H1 (cell line): Measurements from ENCODE around the gene PBX1. TPM values are rescaled to one million over a fixed set of nuclear protein-coding genes. Genes with fewer than 3 reads are reported as not detected.

Experiments used
- CTCF ChIA-PET: fragments of 300-600 bp; sonication (Branson Sonifier 250); formaldehyde crosslinking; loops from one replicate; lab custom pipeline; 2021; ENCODE audit not compliant: partially characterized antibody; lab: Charles Lee
- POLR2A ChIA-PET: fragments of 300-600 bp; sonication (Branson Sonifier 250); formaldehyde crosslinking; loops from one replicate; lab custom pipeline; 2021; ENCODE audit warnings: inconsistent platforms; ENCODE audit not compliant: partially characterized antibody; lab: Charles Lee
- DNase-seq, 2 experiments: peaks; one replicate each; pipeline versions ENCODE4 v3.0.0 to v3.0.0-alpha.2; 2010 to 2022; ENCODE audit warnings: low spot score in 2 of 2, low read depth in 1 of 2, mixed read lengths in 1 of 2
- FAIRE-seq: peaks from 2 replicates; lab custom pipeline; 2011; peaks lifted over from hg19 to GRCh38; lab: Jason Lieb, UNC
- H2AFZ ChIP-seq: 2 replicates; pipeline ENCODE4 v1.8.1; 2012; ENCODE audit warnings: low read length, inconsistent platforms
- H2AK5ac ChIP-seq: 2 replicates; pipeline ENCODE4 v1.6.1; 2013; ENCODE audit warnings: low read depth, low read length
- H2BK120ac ChIP-seq: replicated peaks from 2 replicates; pipeline ENCODE3; 2013; ENCODE audit warnings: low read depth, low read length, inconsistent platforms
- H2BK12ac ChIP-seq: 2 replicates; pipeline ENCODE4 v1.6.1; 2013; ENCODE audit warnings: low read depth, low read length
- H2BK15ac ChIP-seq: 2 replicates; pipeline ENCODE4 v1.6.1; 2013; ENCODE audit warnings: low read length
- H2BK20ac ChIP-seq: 2 replicates; pipeline ENCODE4 v1.6.1; 2013; ENCODE audit warnings: low read length
- H2BK5ac ChIP-seq: 2 replicates; pipeline ENCODE4 v1.6.1; 2013; ENCODE audit warnings: low read depth, low read length
- H3K14ac ChIP-seq: 2 replicates; pipeline ENCODE4 v1.6.1; 2013; ENCODE audit warnings: inconsistent platforms; ENCODE audit not compliant: insufficient read length
- H3K18ac ChIP-seq: 2 replicates; pipeline ENCODE4 v1.6.1; 2013; ENCODE audit warnings: low read length; ENCODE audit errors: extremely low read depth
- H3K23ac ChIP-seq: 2 replicates; pipeline ENCODE4 v1.6.1; 2013; ENCODE audit warnings: inconsistent platforms; ENCODE audit not compliant: insufficient read length
- H3K23me2 ChIP-seq: 2 replicates; pipeline ENCODE4 v1.6.1; 2013; ENCODE audit warnings: low read depth, low read length
- H3K27ac ChIP-seq: 2 replicates; pipeline ENCODE4 v1.6.1; 2011; ENCODE audit warnings: low read depth, low read length, inconsistent platforms
- H3K27me3 ChIP-seq, 4 experiments: replicated peaks in 1 of 4; 1 replicate in 1 of 4; 2 replicates in 3 of 4; pipeline versions ENCODE4 v1.6.1 to v1.8.1; 2011 to 2013; ENCODE audit warnings: low read length in 3 of 4, mild to moderate bottlenecking in 3 of 4, inconsistent platforms in 2 of 4, mixed read lengths in 2 of 4, moderate library complexity in 1 of 4; ENCODE audit not compliant: control insufficient read depth in 3 of 4, insufficient read depth in 3 of 4; ENCODE audit errors: extremely low read depth in 1 of 4
- H3K36me3 ChIP-seq, 4 experiments: 2 replicates each; pipeline versions ENCODE4 v1.6.1 to v1.8.1; 2011 to 2013; ENCODE audit warnings: mild to moderate bottlenecking in 4 of 4, low read length in 3 of 4, moderate library complexity in 2 of 4, control low read depth in 1 of 4, inconsistent platforms in 1 of 4; ENCODE audit not compliant: insufficient read depth in 4 of 4, control insufficient read depth in 2 of 4
- H3K4ac ChIP-seq: replicated peaks from 2 replicates; pipeline ENCODE3; 2013; ENCODE audit warnings: low read length, low read depth, mixed read lengths, inconsistent platforms; ENCODE audit not compliant: insufficient read length
- H3K4me1 ChIP-seq, 4 experiments: replicated peaks in 1 of 4; 1 replicate in 1 of 4; 2 replicates in 3 of 4; pipeline versions ENCODE4 v1.6.1 to v1.8.1; 2011 to 2013; ENCODE audit warnings: low read length in 3 of 4, inconsistent platforms in 2 of 4, mixed read lengths in 1 of 4; ENCODE audit not compliant: insufficient read depth in 4 of 4, control insufficient read depth in 3 of 4
- H3K4me2 ChIP-seq, 2 experiments: 2 replicates each; pipeline versions ENCODE4 v1.6.1 to v1.8.1; 2011 to 2013; ENCODE audit warnings: low read depth in 2 of 2, low read length in 2 of 2, control low read depth in 1 of 2, inconsistent platforms in 1 of 2, mild to moderate bottlenecking in 1 of 2; ENCODE audit not compliant: insufficient read depth in 1 of 2
- H3K4me3 ChIP-seq, 4 experiments: fragments of 200-600, 300-600 bp in 1 of 4; sonication (generic), shearing (Covaris generic), sonication (Bioruptor Twin) in 1 of 4; 2 replicates each; pipeline versions ENCODE4 v1.5.1 to v1.8.1; 2011 to 2016; ENCODE audit warnings: low read length in 4 of 4, low read depth in 3 of 4, control low read depth in 2 of 4, inconsistent platforms in 2 of 4, mild to moderate bottlenecking in 2 of 4, mixed read lengths in 1 of 4, moderate library complexity in 1 of 4; ENCODE audit not compliant: insufficient read depth in 2 of 4; ENCODE audit errors: extremely low read depth in 1 of 4
- H3K56ac ChIP-seq: replicated peaks from 2 replicates; pipeline ENCODE3; 2013; ENCODE audit warnings: low read depth, mild to moderate bottlenecking, mixed read lengths, low read length, inconsistent platforms; ENCODE audit not compliant: insufficient read length
- H3K79me1 ChIP-seq: 2 replicates; pipeline ENCODE4 v1.6.1; 2013; ENCODE audit warnings: low read depth, low read length, control low read depth
- H3K79me2 ChIP-seq, 2 experiments: 2 replicates each; pipeline versions ENCODE4 v1.6.1 to v1.8.1; 2012 to 2013; ENCODE audit warnings: low read length in 2 of 2, mild to moderate bottlenecking in 2 of 2, inconsistent platforms in 1 of 2; ENCODE audit not compliant: insufficient read depth in 2 of 2, control insufficient read depth in 1 of 2
- H3K9ac ChIP-seq, 4 experiments: replicated peaks in 1 of 4; 1 replicate in 1 of 4; 2 replicates in 3 of 4; pipeline versions ENCODE4 v1.6.1 to v1.8.1; 2011 to 2013; ENCODE audit warnings: low read depth in 3 of 4, low read length in 3 of 4, control low read depth in 2 of 4, mild to moderate bottlenecking in 2 of 4, moderate library complexity in 2 of 4, inconsistent platforms in 1 of 4; ENCODE audit errors: extremely low read depth in 1 of 4
- H3K9me3 ChIP-seq, 2 experiments: 2 replicates each; pipeline versions ENCODE4 v1.6.1 to v1.8.1; 2012 to 2013; ENCODE audit warnings: mild to moderate bottlenecking in 2 of 2, moderate library complexity in 2 of 2, control low read depth in 1 of 2, inconsistent platforms in 1 of 2, low read depth in 1 of 2, low read length in 1 of 2, mixed read lengths in 1 of 2; ENCODE audit not compliant: insufficient read depth in 2 of 2
- H4K20me1 ChIP-seq, 2 experiments: replicated peaks in 1 of 2; 2 replicates each; pipeline versions ENCODE3 to v1.8.1; 2011 to 2013; ENCODE audit warnings: inconsistent platforms in 2 of 2, low read length in 2 of 2, mild to moderate bottlenecking in 1 of 2; ENCODE audit not compliant: insufficient read depth in 2 of 2, control insufficient read depth in 1 of 2
- H4K5ac ChIP-seq: 2 replicates; pipeline ENCODE4 v1.6.1; 2013; ENCODE audit warnings: low read length, low read depth, mixed read lengths, inconsistent platforms; ENCODE audit not compliant: insufficient read length
- H4K8ac ChIP-seq: 2 replicates; pipeline ENCODE4 v1.8.0; 2013; ENCODE audit warnings: mild to moderate bottlenecking, moderate library complexity, low read length, inconsistent platforms; ENCODE audit not compliant: insufficient read depth; ENCODE audit errors: extremely low read depth
- H4K91ac ChIP-seq: replicated peaks from 2 replicates; pipeline ENCODE3; 2013; ENCODE audit warnings: low read length, mixed read lengths, inconsistent platforms; ENCODE audit not compliant: insufficient read length
- CBX5 ChIP-seq: fragments of 300-800, 300-1000 bp; sonication (generic); IDR thresholded peaks from 2 replicates; pipeline ENCODE4 v1.7.1; 2016; ENCODE audit warnings: antibody characterized with exemption, low read length, low read depth
- GABPA ChIP-seq: IDR thresholded peaks from 2 replicates; pipeline ENCODE4 v1.6.1; 2011; ENCODE audit warnings: mild to moderate bottlenecking, low read length, moderate library complexity, borderline replicate concordance; ENCODE audit not compliant: insufficient read depth
- RNF2 ChIP-seq: fragments of 200-900, 300-1000 bp; sonication (generic); IDR thresholded peaks from 2 replicates; pipeline ENCODE4 v1.7.1; 2016; ENCODE audit warnings: borderline replicate concordance, low read depth, mild to moderate bottlenecking, antibody characterized with exemption, low read length; ENCODE audit not compliant: poor library complexity, severe bottlenecking; ENCODE audit errors: missing control alignments
- WGBS, 2 experiments: shearing (Covaris generic) in 1 of 2; methylation state at CpG; one replicate each; pipeline versions ENCODE4 v1.1.6 to v1.1.7; 2013 to 2015; ENCODE audit warnings: low lambda C conversion rate in 2 of 2, mixed read lengths in 2 of 2, inconsistent platforms in 1 of 2, low coverage in 1 of 2, missing lambda C conversion rate in 1 of 2; ENCODE audit not compliant: insufficient replicate concordance in 2 of 2, insufficient coverage in 1 of 2, insufficient read length in 1 of 2; ENCODE audit errors: extremely low coverage in 1 of 2, missing lambda C conversion rate in 1 of 2; 5-methylcytosine and 5-hydroxymethylcytosine counted together
- polyA plus RNA-seq, 7 experiments: library from polyadenylated mRNA; depleted of rRNA in 3 of 7; stranded (reverse) in 5 of 7; unstranded in 2 of 7; fragments of >200 nt in 5 of 7; fragments of 200-250 nt in 2 of 7; gene quantifications; 1 replicate in 5 of 7; 2 replicates in 1 of 7; 4 replicates in 1 of 7; pipeline versions ENCODE4 v1.2.1 to v1.2.3, GENCODE V29; 2011 to 2013; ENCODE audit warnings: missing spikeins in 2 of 7, mixed read lengths in 2 of 7
- total RNA-seq: library from RNA; stranded (reverse); fragmentation: NEBNext Ultra II Directional; extraction: Animal tissue kit (Norgen Biotek cat#: 25700); gene quantifications from 2 replicates; pipeline ENCODE4 v1.2.1, GENCODE V29; 2021

PBX1 gene
- total and polyA plus RNA-seq, 2 of the 8 experiments (the other 6 are each of a cell fraction or from before 2014, with no cell fraction given) = 87.4 to 124 TPM

DNA sequence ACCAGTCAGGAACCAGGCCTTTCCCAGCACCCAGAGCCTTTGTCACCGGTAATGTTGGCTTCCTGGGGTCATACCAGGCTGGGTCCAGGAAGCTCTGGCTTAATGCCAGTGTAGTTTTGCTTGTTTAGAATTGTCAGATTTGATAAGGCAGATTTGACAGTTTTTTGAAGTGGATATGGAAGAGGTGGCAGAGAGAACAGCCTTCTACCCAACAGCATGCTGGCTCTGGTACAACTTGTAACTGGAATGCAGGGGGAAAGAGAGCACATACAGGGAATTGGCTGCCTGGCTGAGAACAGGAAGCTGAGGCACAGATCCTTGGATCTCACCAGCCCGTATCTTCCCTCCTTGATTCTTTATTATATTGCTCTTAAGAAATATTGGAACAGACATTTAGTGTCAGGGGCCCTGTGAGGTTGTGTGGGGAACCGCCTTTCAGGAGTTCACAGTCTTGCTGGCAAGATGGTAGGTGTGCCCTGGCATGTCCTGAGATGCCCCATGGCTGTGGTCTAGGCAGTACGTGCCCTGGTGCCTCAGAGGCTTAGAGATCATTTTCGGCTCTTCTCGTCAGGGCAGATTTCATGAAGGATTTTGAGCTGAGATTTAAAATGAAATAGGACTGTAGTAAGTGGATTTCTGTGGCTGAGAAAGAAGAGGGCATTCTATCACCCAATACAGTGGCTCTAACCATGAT is 227.0 kb downstream of the PBX1 start:
- Histone ChIP-seq H3K4me2 (no peak overlapping the region), H4K8ac (no peak overlapping the region), H3K23me2 (no peaks in the 10 kb centered on the region), H3K9ac (no peak overlapping the region), H3K4ac (no peak overlapping the region), H3K18ac (no peak overlapping the region), H3K36me3 (no peaks in the 10 kb centered on the region; a peak in 1 of 8 replicates), H3K9me3 (no peaks in the 10 kb centered on the region), H2AFZ (no peak overlapping the region), H3K79me2 (peaks cover 5 to 64% of the 10 kb centered on the region in 2 experiments; a peak in 3 of 4 replicates), H4K20me1 (peaks cover 5 to 6% of the 10 kb centered on the region in 2 experiments), H2BK5ac (0 out of 2 replicates have a peak overlapping the region, but pooled peaks have one; percentile 61), H2AK5ac (no peak overlapping the region), H3K14ac (no peak overlapping the region), H4K91ac (no peak overlapping the region), H3K4me1 (peaks cover 0 to 15% (median 5%) of the 10 kb centered on the region in 4 experiments; a peak in 5 of 7 replicates), H2BK12ac (no peak overlapping the region), H4K5ac (no peak overlapping the region), H3K23ac (no peak overlapping the region), H3K27ac (no peak overlapping the region), H2BK120ac (no peak overlapping the region), H3K27me3 (no peaks in the 10 kb centered on the region), H2BK20ac (no peak overlapping the region), H3K4me3 (no peak overlapping the region), H3K79me1 (no peaks in the 10 kb centered on the region; the same call in 1 of the 2 replicates), H3K56ac (no peak overlapping the region), H2BK15ac (no peak overlapping the region)
- DNase-seq = no peak
- ChIA-PET CTCF (interaction anchor here (0.5 to 10.2 kb wide), 19 partner anchors 10 to 1258 kb away, joined by 3 to 88 read pairs (median 4); no protein-coding TSS in a partner anchor), POLR2A (interaction anchor here (0.5 kb wide), 1 partner anchor 20 kb away, joined by 5 read pairs; no protein-coding TSS in a partner anchor)
- FAIRE-seq = no peak
- 80% methylated on average over 6 of the region's 6 CpGs; no CpG with 5 or more reads in 1 of the 2 experiments for WGBS, 2 experiments
- TF ChIP-seq RNF2 = no peak
- TF ChIP-seq CBX5 = no peak
- TF ChIP-seq GABPA = no peak
